Effector CD8-positive, alpha-beta T cell (primary cell): ENCODE results near the gene PRR23E.

Experiments
- DNase-seq: peaks from one replicate; lab custom pipeline; 2025; lab: John Stamatoyannopoulos, UW

Gene PRR23E

GRCh38 chr3:127226946-127227842 lies 34.3 kb downstream of the PRR23E start:
- DNase-seq: no peak

- no peak for DNase-seq
Measured at GRCh38 chr3:127228866-127229265, 35.9 kb downstream of the PRR23E start.

- no peak for DNase-seq
Measured at GRCh38 chr3:127233371-127233770, 40.4 kb downstream of the PRR23E start.

GRCh38 chr3:127234778-127235177 lies 41.8 kb downstream of the PRR23E start:
- no peak for DNase-seq

GRCh38 chr3:127235706-127236105 lies 42.8 kb downstream of the PRR23E start:
- no peak for DNase-seq

- DNase-seq: no peak
Measured at GRCh38 chr3:127237835-127238234, 44.9 kb downstream of the PRR23E start.

GRCh38 chr3:127238602-127239001 lies 45.7 kb downstream of the PRR23E start:
- no peak for DNase-seq

GRCh38 chr3:127247292-127247691 lies 54.4 kb downstream of the PRR23E start:
- DNase-seq: no peak
